Stimulated activated CD8-positive, alpha-beta memory T cell treated with anti-CD3 and anti-CD28 coated beads, Interleukin-4, amount 100 ng/mL, for 1 hour (primary cell): ENCODE data around the gene PNKD.

Experiments
- DNase-seq, 2 donors: peaks; one replicate each; pipeline ENCODE4 v3.0.0-alpha.2; 2020; ENCODE audit warnings: low read depth in 2 of 2, low spot score in 1 of 2

PNKD gene

GRCh38 chr2:218368621-218369153 lies 98.4 kb downstream of the PNKD start:
- no peak for DNase-seq

GRCh38 chr2:218369330-218369729 lies 99.0 kb downstream of the PNKD start:
- no peak for DNase-seq

GRCh38 chr2:218370410-218371063 lies 100.2 kb downstream of the PNKD start:
- no peak for DNase-seq

GRCh38 chr2:218371983-218372350 lies 101.6 kb downstream of the PNKD start:
- no peak for DNase-seq

- DNase-seq, result no peak
Measured at GRCh38 chr2:218374795-218375194, 104.5 kb downstream of the PNKD start.

GRCh38 chr2:218375212-218375611 lies 104.9 kb downstream of the PNKD start:
- DNase-seq, result no peak

GRCh38 chr2:218378053-218378452 lies 107.7 kb downstream of the PNKD start:
- DNase-seq, result no peak

- DNase-seq, result no peak
Measured at GRCh38 chr2:218381916-218382366, 111.6 kb downstream of the PNKD start, which contains the start of gene SLC11A1. TSS of gene SLC11A1 (plus strand) at chr2:218382273. CDS start at chr2:218382369, 96 bp downstream.

- DNase-seq, result no peak
Measured at GRCh38 chr2:218382785-218383184, 112.5 kb downstream of the PNKD start.

GRCh38 chr2:218383892-218384519 lies 113.7 kb downstream of the PNKD start:
- DNase-seq, result no peak

- no peak for DNase-seq
Measured at GRCh38 chr2:218384975-218385374, 114.7 kb downstream of the PNKD start.

- no peak for DNase-seq
Measured at GRCh38 chr2:218386505-218387368, 116.4 kb downstream of the PNKD start.

GRCh38 chr2:218387369-218388194 lies 117.3 kb downstream of the PNKD start:
- DNase-seq, result no peak

GRCh38 chr2:218389333-218390150 lies 119.2 kb downstream of the PNKD start:
- DNase-seq, result no peak

GRCh38 chr2:218391202-218391601 lies 120.9 kb downstream of the PNKD start:
- no peak for DNase-seq

- no peak for DNase-seq
Measured at GRCh38 chr2:218392459-218392858, 122.1 kb downstream of the PNKD start.

- no peak for DNase-seq
Measured at GRCh38 chr2:218392891-218393462, 122.7 kb downstream of the PNKD start.

- DNase-seq, result no peak
Measured at GRCh38 chr2:218393750-218394290, 123.5 kb downstream of the PNKD start.
